Measurements from ENCODE around the gene SGPP2. TPM values are rescaled to one million over a fixed set of nuclear protein-coding genes. Genes with fewer than 3 reads are reported as not detected.
A peak's percentile ranks its signal among the peaks of the same experiment; 100 is the strongest.

SGPP2 gene
- total RNA-seq, 1 donor from 2014 or later = 38.1 TPM

- ATAC-seq = peak; percentile 77
These were observed 24.4 kb downstream of the SGPP2 start for GRCh38 chr2:222448748-222449181.

GRCh38 chr2:222450021-222450420 is 25.7 kb downstream of the SGPP2 start:
- Histone ChIP-seq H3K4me1 (peaks cover 9% of the 10 kb centered on the region), H3K27me3 (no peaks in the 10 kb centered on the region), H3K36me3 (no peaks in the 10 kb centered on the region), H3K27ac (no peak overlapping the region), H3K9me3 (no peaks in the 10 kb centered on the region), H3K4me3 (no peak overlapping the region)
- TF ChIP-seq CTCF (IDR thresholded peaks at IDR 0.05) = no peak
- DNase-seq = no peak
- intact Hi-C loops (cut with DNase I) = no loop called here
- no peak for ATAC-seq

More at GRCh38 chr2:222448748-222449181, 24.4 kb downstream of the SGPP2 start:
- no peaks in the 10 kb centered on the region for H3K9me3 ChIP-seq
- intact Hi-C loops (cut with DNase I) = no loop called here
- H3K27ac ChIP-seq = no peak overlapping the region
- DNase-seq = no peak
- no peaks in the 10 kb centered on the region for H3K36me3 ChIP-seq
- no peak for TF ChIP-seq CTCF (IDR thresholded peaks at IDR 0.05)
- no peak overlapping the region for H3K4me3 ChIP-seq
- peaks cover 9% of the 10 kb centered on the region for H3K4me1 ChIP-seq
- H3K27me3 ChIP-seq = no peaks in the 10 kb centered on the region

- Histone ChIP-seq H3K36me3 (no peaks in the 10 kb centered on the region), H3K27ac (no peak overlapping the region), H3K27me3 (no peaks in the 10 kb centered on the region), H3K4me1 (peaks cover 9% of the 10 kb centered on the region), H3K4me3 (no peak overlapping the region), H3K9me3 (no peaks in the 10 kb centered on the region)
- TF ChIP-seq CTCF (IDR thresholded peaks at IDR 0.05) = no peak
- DNase-seq (no peak), ATAC-seq (peak; percentile 31)
- intact Hi-C loops (cut with DNase I) = no loop called here
These were observed 26.9 kb downstream of the SGPP2 start for GRCh38 chr2:222451224-222451674.

- intact Hi-C loops (cut with DNase I) = no loop called here
- no peaks in the 10 kb centered on the region for H3K27me3 ChIP-seq
These were observed 28.1 kb downstream of the SGPP2 start for GRCh38 chr2:222452422-222452950.

GRCh38 chr2:222456479-222457077 is 32.2 kb downstream of the SGPP2 start:
- no peak for TF ChIP-seq CTCF (IDR thresholded peaks at IDR 0.05)
- DNase-seq = no peak
- peaks cover 2% of the 10 kb centered on the region for H3K4me1 ChIP-seq
- no peak overlapping the region for H3K4me3 ChIP-seq
- H3K27ac ChIP-seq = no peak overlapping the region
- no peak for ATAC-seq
- no peaks in the 10 kb centered on the region for H3K36me3 ChIP-seq
- intact Hi-C loops (cut with DNase I) = no loop called here
- no peaks in the 10 kb centered on the region for H3K9me3 ChIP-seq
- H3K27me3 ChIP-seq = no peaks in the 10 kb centered on the region

More at GRCh38 chr2:222452422-222452950, 28.1 kb downstream of the SGPP2 start:
- Histone ChIP-seq H3K36me3 (no peaks in the 10 kb centered on the region), H3K9me3 (no peaks in the 10 kb centered on the region), H3K4me3 (no peak overlapping the region), H3K4me1 (peaks cover 9% of the 10 kb centered on the region), H3K27ac (no peak overlapping the region)
- no peak for TF ChIP-seq CTCF (IDR thresholded peaks at IDR 0.05)
- ATAC-seq (no peak), DNase-seq (no peak)

Data from upper lobe of right lung (tissue), 1 donor.